ENCODE data around the gene SPINT4.
"Not testable (repeated sequence)": the region's sequence is repeated elsewhere in the genome, so short reads cannot be mapped to it uniquely, and the experiment has no call there.

The SPINT4 gene

GRCh38 chr20:45745015-45745414, 22.9 kb downstream of the SPINT4 start:
- no peak overlapping the region for H3K27ac ChIP-seq
- TF ChIP-seq CTCF (conservative IDR thresholded peaks at IDR 0.05) = no peak
- no peak for TF ChIP-seq ZFX (IDR thresholded peaks at IDR 0.05)

- no peak for TF ChIP-seq ZFX (IDR thresholded peaks at IDR 0.05)
- no peak for TF ChIP-seq CTCF (conservative IDR thresholded peaks at IDR 0.05)
- no peak overlapping the region for H3K27ac ChIP-seq
Observed at GRCh38 chr20:45751721-45752120, 29.6 kb downstream of the SPINT4 start.

- H3K27ac ChIP-seq = no peak overlapping the region
- no peak for TF ChIP-seq CTCF (conservative IDR thresholded peaks at IDR 0.05)
- no peak for TF ChIP-seq ZFX (IDR thresholded peaks at IDR 0.05)
Observed at GRCh38 chr20:45752746-45753145, 30.6 kb downstream of the SPINT4 start.

GRCh38 chr20:45758096-45758495, 35.9 kb downstream of the SPINT4 start:
- no peak for TF ChIP-seq CTCF (conservative IDR thresholded peaks at IDR 0.05)
- no peak for TF ChIP-seq ZFX (IDR thresholded peaks at IDR 0.05)
- H3K27ac ChIP-seq = no peak overlapping the region

- H3K27ac ChIP-seq = not testable (repeated sequence)
Observed at GRCh38 chr20:45759921-45760320, 37.8 kb downstream of the SPINT4 start.

GRCh38 chr20:45761966-45762365, 39.8 kb downstream of the SPINT4 start:
- not testable (repeated sequence) for H3K27ac ChIP-seq

GRCh38 chr20:45764618-45765282, 42.6 kb downstream of the SPINT4 start:
- H3K27ac ChIP-seq = not testable (repeated sequence)

- no peak overlapping the region for H3K27ac ChIP-seq
- no peak for TF ChIP-seq ZFX (IDR thresholded peaks at IDR 0.05)
- TF ChIP-seq CTCF (conservative IDR thresholded peaks at IDR 0.05) = no peak
Observed at GRCh38 chr20:45765307-45765875, 43.2 kb downstream of the SPINT4 start.

GRCh38 chr20:45765980-45766379, 43.8 kb downstream of the SPINT4 start:
- no peak for TF ChIP-seq CTCF (conservative IDR thresholded peaks at IDR 0.05)
- no peak for TF ChIP-seq ZFX (IDR thresholded peaks at IDR 0.05)
- H3K27ac ChIP-seq = no peak overlapping the region

Data from C4-2B (cell line).